Skin epidermis (tissue), 12 donors: ENCODE data around the gene COA6.

ENCODE experiments used
- H3K27ac ChIP-seq, 21 experiments: fragments of 200-600 bp; sonication (generic) in 11 of 21; one replicate each; pipeline ENCODE4 v1.5.0; 2020; ENCODE audit warnings: mild to moderate bottlenecking in 3 of 21, inconsistent platforms in 2 of 21, moderate library complexity in 2 of 21
- H3K4me3 ChIP-seq, 7 experiments: fragments of 200-600 bp; sonication (generic) in 2 of 7; one replicate each; pipeline ENCODE4 v1.5.0; 2020; ENCODE audit warnings: inconsistent platforms in 2 of 7, mild to moderate bottlenecking in 2 of 7, moderate library complexity in 1 of 7

The COA6 gene

GRCh38 chr1:234373064-234373958 is at the start of gene COA6:
Gene COA6, plus strand, starts transcription at chr1:234373456. Its CDS starts 11 bp downstream, at chr1:234373467.
- Histone ChIP-seq H3K4me3 (peak within 1 kb of the TSS; percentile 60 to 87 (median 72)), H3K27ac (peak within 1 kb of the TSS; percentile 88 to 99 (median 98))

GRCh38 chr1:234324821-234325220 is 48.4 kb upstream of the COA6 start:
- no peak overlapping the region for H3K4me3 ChIP-seq

GRCh38 chr1:234325878-234326496 is 47.3 kb upstream of the COA6 start:
- Histone ChIP-seq H3K27ac (peak overlapping the region in 2 of 21 experiments; percentile 16 to 47), H3K4me3 (peak overlapping the region; percentile 8 to 27 (median 18))

More at GRCh38 chr1:234324821-234325220, 48.4 kb upstream of the COA6 start:
- no peak overlapping the region for H3K27ac ChIP-seq

- Histone ChIP-seq H3K4me3 (peak overlapping the region; percentile 8 to 27 (median 18)), H3K27ac (peak overlapping the region in 3 of 21 experiments; percentile 16 to 47 (median 18))
Observed at GRCh38 chr1:234326497-234327366, 46.5 kb upstream of the COA6 start.

- H3K27ac ChIP-seq = no peak overlapping the region
- no peak overlapping the region for H3K4me3 ChIP-seq
Observed at GRCh38 chr1:234327577-234328164, 45.6 kb upstream of the COA6 start.

GRCh38 chr1:234330843-234331215 is 42.4 kb upstream of the COA6 start:
- Histone ChIP-seq H3K4me3 (no peak overlapping the region), H3K27ac (no peak overlapping the region)

- no peak overlapping the region for H3K27ac ChIP-seq
Observed at GRCh38 chr1:234331507-234331906, 41.7 kb upstream of the COA6 start.

GRCh38 chr1:234336359-234336758 is 36.9 kb upstream of the COA6 start:
- no peak overlapping the region for H3K27ac ChIP-seq
- no peak overlapping the region for H3K4me3 ChIP-seq

More at GRCh38 chr1:234331507-234331906, 41.7 kb upstream of the COA6 start:
- H3K4me3 ChIP-seq = no peak overlapping the region

GRCh38 chr1:234337233-234337632 is 36.0 kb upstream of the COA6 start:
- no peak overlapping the region for H3K4me3 ChIP-seq
- H3K27ac ChIP-seq = no peak overlapping the region

GRCh38 chr1:234340528-234340927 is 32.7 kb upstream of the COA6 start:
- H3K4me3 ChIP-seq = no peak overlapping the region

GRCh38 chr1:234342774-234343173 is 30.5 kb upstream of the COA6 start:
- Histone ChIP-seq H3K27ac (no peak overlapping the region), H3K4me3 (no peak overlapping the region)

More at GRCh38 chr1:234340528-234340927, 32.7 kb upstream of the COA6 start:
- no peak overlapping the region for H3K27ac ChIP-seq

GRCh38 chr1:234345237-234345636 is 28.0 kb upstream of the COA6 start:
- H3K4me3 ChIP-seq = no peak overlapping the region
- H3K27ac ChIP-seq = no peak overlapping the region

GRCh38 chr1:234348964-234349363 is 24.3 kb upstream of the COA6 start:
- no peak overlapping the region for H3K27ac ChIP-seq
- H3K4me3 ChIP-seq = no peak overlapping the region

- peak overlapping the region in 2 of 21 experiments; percentile 24 to 72 for H3K27ac ChIP-seq
- peak overlapping the region in 1 of 7 experiments; percentile 41 for H3K4me3 ChIP-seq
Observed at GRCh38 chr1:234355782-234356510, 17.3 kb upstream of the COA6 start.

GRCh38 chr1:234356615-234357269 is 16.5 kb upstream of the COA6 start:
- Histone ChIP-seq H3K4me3 (peak overlapping the region; percentile 17 to 42 (median 34)), H3K27ac (peak overlapping the region in 8 of 21 experiments; percentile 2 to 72 (median 37))

GRCh38 chr1:234357831-234358230 is 15.4 kb upstream of the COA6 start:
- Histone ChIP-seq H3K4me3 (peak overlapping the region in 1 of 7 experiments; percentile 42), H3K27ac (no peak overlapping the region)

GRCh38 chr1:234361102-234361603 is 12.1 kb upstream of the COA6 start:
- Histone ChIP-seq H3K4me3 (no peak overlapping the region), H3K27ac (no peak overlapping the region)

GRCh38 chr1:234362558-234362957 is 10.7 kb upstream of the COA6 start:
- H3K4me3 ChIP-seq = no peak overlapping the region

More at GRCh38 chr1:234362558-234362957, 10.7 kb upstream of the COA6 start:
- H3K27ac ChIP-seq = no peak overlapping the region
